ENCODE measurements around the gene PAK5.

DNA sequence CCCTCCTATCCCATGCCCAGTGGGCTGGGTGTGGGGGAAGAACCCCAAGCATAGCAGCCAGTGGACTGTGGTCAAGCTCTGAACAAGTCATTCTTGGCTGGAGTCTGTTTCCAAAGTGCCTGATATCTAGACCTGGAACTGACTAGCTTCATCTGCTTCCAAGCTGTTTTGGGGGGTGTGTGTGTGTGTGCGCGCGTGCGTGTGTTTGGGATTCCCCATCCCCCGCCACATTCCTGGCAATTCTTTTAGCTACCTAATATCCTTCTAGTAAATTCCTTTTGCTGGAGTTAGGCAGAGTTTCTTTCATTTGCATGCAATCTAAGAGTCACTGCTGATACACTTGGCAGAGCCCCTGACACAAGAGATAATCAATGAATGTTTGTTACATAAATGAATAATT, 7.8 kb downstream of the PAK5 start:
- TF ChIP-seq EP300 (IDR thresholded peaks at IDR 0.05; ENCODE audit: low read depth): no peak
- TF ChIP-seq, protein P1, sequence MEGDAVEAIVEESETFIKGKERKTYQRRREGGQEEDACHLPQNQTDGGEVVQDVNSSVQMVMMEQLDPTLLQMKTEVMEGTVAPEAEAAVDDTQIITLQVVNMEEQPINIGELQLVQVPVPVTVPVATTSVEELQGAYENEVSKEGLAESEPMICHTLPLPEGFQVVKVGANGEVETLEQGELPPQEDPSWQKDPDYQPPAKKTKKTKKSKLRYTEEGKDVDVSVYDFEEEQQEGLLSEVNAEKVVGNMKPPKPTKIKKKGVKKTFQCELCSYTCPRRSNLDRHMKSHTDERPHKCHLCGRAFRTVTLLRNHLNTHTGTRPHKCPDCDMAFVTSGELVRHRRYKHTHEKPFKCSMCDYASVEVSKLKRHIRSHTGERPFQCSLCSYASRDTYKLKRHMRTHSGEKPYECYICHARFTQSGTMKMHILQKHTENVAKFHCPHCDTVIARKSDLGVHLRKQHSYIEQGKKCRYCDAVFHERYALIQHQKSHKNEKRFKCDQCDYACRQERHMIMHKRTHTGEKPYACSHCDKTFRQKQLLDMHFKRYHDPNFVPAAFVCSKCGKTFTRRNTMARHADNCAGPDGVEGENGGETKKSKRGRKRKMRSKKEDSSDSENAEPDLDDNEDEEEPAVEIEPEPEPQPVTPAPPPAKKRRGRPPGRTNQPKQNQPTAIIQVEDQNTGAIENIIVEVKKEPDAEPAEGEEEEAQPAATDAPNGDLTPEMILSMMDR (IDR thresholded peaks at IDR 0.05): no peak
